ENCODE data around the gene CNOT1. TPM values are rescaled to one million over a fixed set of nuclear protein-coding genes. Genes with fewer than 3 reads are reported as not detected.

CNOT1 gene
- total RNA-seq = 198 and 225 TPM in 2 replicates

GRCh38 chr16:58629733-58630640, at the start of gene CNOT1:
Gene CNOT1, minus strand, starts transcription at chr16:58629826. Its CDS starts 30,489 bp downstream, at chr16:58599337.

GRCh38 chr16:58515125-58515870, 114.3 kb downstream of the CNOT1 start, which contains the start of gene SETD6:
Gene SETD6, plus strand, starts transcription at chr16:58515517. Its CDS starts 21 bp downstream, at chr16:58515538.

GRCh38 chr16:58499615-58500351, 129.8 kb downstream of the CNOT1 start, which contains the start of gene NDRG4:
Gene NDRG4, plus strand, starts transcription at chr16:58500143. Its CDS starts 106 bp downstream, at chr16:58500249.

Small RNA genes within 50 kb of the gene (small RNA-seq; reads per million reads assigned to genes)
- gene RNU6-103P = not detected
- gene SNORA46 = 431 reads per million, percentile 99 among the genes with 10 or more reads in this experiment
- not detected for gene SNORA50A

Other genes with a start within 250 kb of the CNOT1 start
- gene GINS3, start 237.4 kb downstream of the CNOT1 start, total RNA-seq = 15.5 and 15.7 TPM in 2 replicates
- 11.1 and 28.1 TPM in 2 replicates for gene NDRG4, start 129.7 kb downstream of the CNOT1 start, total RNA-seq
- gene SETD6, start 114.3 kb downstream of the CNOT1 start, total RNA-seq = 11.1 and 12.4 TPM in 2 replicates
- gene SLC38A7, start 54.9 kb upstream of the CNOT1 start, total RNA-seq = 24.1 and 30.4 TPM in 2 replicates
- 102 and 144 TPM in 2 replicates for gene GOT2, start 104.5 kb upstream of the CNOT1 start, total RNA-seq

Measured in thoracic aorta endothelial cell (primary cell).